ENCODE measurements around the gene KREMEN1.

KREMEN1 gene

DNA sequence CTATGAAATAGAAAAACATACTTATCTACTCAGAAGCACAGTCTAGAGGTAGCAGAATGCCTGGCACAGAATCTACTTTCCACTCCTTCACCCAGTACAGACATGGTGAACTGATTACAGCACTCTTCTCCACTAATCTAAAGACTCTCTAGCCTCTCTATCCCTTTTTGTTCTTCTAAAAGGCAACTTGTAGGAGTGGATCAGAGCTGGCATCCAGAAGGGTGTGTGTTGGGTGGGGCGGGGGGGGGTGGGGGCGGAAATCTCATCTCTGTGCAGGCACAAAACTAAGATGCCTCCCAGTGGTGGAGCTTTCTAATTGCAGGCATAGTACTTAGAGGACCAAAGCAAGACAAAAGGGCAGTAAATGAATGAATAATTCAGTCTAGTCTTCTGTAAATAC is 121.3 kb downstream of the KREMEN1 start:
- peaks cover 19% of the 10 kb centered on the region for H3K4me1 Mint-ChIP-seq
- H3K27me3 Mint-ChIP-seq (ENCODE audit: low read depth), result peaks cover 7% of the 10 kb centered on the region
- H3K9me3 Mint-ChIP-seq, result no peaks in the 10 kb centered on the region
- H3K27ac Mint-ChIP-seq, result no peak overlapping the region
- TF ChIP-seq, protein P1, sequence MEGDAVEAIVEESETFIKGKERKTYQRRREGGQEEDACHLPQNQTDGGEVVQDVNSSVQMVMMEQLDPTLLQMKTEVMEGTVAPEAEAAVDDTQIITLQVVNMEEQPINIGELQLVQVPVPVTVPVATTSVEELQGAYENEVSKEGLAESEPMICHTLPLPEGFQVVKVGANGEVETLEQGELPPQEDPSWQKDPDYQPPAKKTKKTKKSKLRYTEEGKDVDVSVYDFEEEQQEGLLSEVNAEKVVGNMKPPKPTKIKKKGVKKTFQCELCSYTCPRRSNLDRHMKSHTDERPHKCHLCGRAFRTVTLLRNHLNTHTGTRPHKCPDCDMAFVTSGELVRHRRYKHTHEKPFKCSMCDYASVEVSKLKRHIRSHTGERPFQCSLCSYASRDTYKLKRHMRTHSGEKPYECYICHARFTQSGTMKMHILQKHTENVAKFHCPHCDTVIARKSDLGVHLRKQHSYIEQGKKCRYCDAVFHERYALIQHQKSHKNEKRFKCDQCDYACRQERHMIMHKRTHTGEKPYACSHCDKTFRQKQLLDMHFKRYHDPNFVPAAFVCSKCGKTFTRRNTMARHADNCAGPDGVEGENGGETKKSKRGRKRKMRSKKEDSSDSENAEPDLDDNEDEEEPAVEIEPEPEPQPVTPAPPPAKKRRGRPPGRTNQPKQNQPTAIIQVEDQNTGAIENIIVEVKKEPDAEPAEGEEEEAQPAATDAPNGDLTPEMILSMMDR (IDR thresholded peaks at IDR 0.05; ENCODE audit: unreplicated experiment in 3 of 3), result no peak
- no peak overlapping the region for H3K4me3 Mint-ChIP-seq
- no peaks in the 10 kb centered on the region for H3K36me3 Mint-ChIP-seq (ENCODE audit: low read depth)

DNA sequence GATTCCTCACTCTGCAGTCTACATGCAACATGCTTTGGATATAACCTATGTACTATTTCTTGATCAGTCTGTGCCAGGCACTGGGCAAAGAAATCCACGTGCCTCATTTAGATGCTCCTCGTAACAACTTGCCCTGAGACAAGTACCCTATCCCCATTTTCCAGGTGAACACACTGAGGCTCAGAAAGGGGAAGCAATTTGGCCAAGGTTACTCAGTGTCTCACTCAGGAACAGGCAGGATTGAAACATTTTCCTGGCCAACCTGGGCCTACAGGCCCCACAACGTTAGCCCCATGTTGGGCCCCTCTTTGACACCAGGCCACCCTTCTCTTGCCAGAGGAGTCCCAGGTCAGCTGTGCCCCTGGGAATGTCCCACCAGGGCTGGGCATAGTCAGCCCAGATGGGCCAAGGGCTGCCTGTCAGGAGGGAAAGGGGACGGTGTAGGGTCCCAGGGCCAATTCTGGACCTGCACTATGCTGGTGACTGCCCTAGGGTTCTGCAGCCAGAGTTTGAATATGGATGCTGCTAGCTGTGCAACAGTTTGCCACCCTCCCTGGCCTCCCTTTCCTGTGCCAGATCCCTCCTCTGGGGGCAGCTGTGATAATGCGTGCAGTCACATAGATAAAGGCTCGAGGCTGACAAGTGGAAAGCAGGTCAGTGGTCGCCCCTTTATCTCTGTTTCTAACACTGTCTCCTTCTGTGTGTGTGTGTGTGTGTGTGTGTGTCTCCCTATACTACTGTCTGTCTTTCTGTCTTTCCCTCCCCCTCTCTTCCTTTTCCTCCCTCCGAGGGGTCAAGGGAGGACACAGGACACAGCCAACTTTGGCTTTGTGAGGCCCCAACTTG is 122.5 kb downstream of the KREMEN1 start:
- no peak overlapping the region for H3K27ac Mint-ChIP-seq
- H3K4me1 Mint-ChIP-seq, result peaks cover 19% of the 10 kb centered on the region
- peaks cover 4% of the 10 kb centered on the region for H3K27me3 Mint-ChIP-seq (ENCODE audit: low read depth)
- H3K9me3 Mint-ChIP-seq, result no peaks in the 10 kb centered on the region
- H3K4me3 Mint-ChIP-seq, result no peak overlapping the region
- TF ChIP-seq, protein P1 (IDR thresholded peaks at IDR 0.05; ENCODE audit: unreplicated experiment in 3 of 3), result no peak
- no peaks in the 10 kb centered on the region for H3K36me3 Mint-ChIP-seq (ENCODE audit: low read depth)

DNA sequence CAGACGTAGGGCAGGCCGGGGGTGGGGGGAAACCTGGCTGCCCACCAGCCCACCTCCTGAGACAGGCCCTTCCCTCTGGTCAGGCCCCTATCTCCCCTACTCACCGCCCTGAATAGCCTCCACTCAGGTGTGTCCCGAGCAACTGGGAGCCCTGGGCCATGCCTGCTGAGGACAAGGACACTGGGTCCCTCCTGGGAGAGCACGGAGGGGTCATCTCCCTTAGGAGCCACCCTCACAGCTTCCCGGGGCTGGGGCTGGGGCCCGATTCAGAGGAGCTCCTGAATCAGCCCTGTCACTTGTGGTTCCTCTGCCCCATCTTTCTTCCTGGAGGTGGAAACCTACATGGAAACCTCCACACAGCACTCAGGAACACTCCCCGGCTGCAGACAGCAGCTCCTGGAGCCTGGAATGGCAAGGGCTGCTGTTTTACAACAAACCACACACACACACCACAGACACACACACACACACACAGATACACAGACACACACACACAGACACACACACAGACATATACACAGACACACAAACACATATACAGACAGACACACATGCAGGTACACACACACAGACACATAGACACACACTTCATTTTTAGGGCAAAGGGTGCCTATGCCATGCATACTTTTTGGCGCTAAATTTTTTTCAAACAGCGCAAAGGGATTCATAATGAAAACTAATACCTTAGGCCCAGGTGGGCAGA is 123.3 kb downstream of the KREMEN1 start:
- H3K9me3 Mint-ChIP-seq, result no peaks in the 10 kb centered on the region
- no peak overlapping the region for H3K4me3 Mint-ChIP-seq
- peaks cover 4% of the 10 kb centered on the region for H3K27me3 Mint-ChIP-seq (ENCODE audit: low read depth)
- H3K27ac Mint-ChIP-seq, result peak overlapping the region in 2 of 3 experiments; percentile 4 to 8
- TF ChIP-seq, protein P1 (IDR thresholded peaks at IDR 0.05; ENCODE audit: unreplicated experiment in 3 of 3), result no peak
- no peaks in the 10 kb centered on the region for H3K36me3 Mint-ChIP-seq (ENCODE audit: low read depth)
- H3K4me1 Mint-ChIP-seq, result peaks cover 20% of the 10 kb centered on the region

DNA sequence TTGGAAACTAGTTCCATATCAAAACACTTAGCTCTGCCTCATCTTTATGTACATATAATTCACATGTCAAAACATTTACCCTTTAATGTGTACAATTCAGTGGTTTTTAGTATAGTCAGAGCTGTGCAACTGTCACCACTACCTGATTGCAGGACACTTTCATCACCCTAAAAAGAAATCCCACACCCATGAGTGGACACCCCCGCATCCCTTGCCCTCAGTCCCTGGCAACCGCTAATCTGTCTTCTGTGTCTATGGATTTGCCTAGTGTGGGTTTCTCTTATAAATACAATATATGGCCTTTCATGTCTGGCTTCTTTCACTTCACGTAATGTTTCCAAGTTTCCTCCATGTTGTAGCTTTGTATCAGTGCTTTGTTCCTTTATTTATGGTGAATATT is 124.3 kb downstream of the KREMEN1 start:
- TF ChIP-seq, protein P1 (IDR thresholded peaks at IDR 0.05; ENCODE audit: unreplicated experiment in 3 of 3), result no peak
- no peak overlapping the region for H3K4me3 Mint-ChIP-seq
- peaks cover 30% of the 10 kb centered on the region for H3K4me1 Mint-ChIP-seq

DNA sequence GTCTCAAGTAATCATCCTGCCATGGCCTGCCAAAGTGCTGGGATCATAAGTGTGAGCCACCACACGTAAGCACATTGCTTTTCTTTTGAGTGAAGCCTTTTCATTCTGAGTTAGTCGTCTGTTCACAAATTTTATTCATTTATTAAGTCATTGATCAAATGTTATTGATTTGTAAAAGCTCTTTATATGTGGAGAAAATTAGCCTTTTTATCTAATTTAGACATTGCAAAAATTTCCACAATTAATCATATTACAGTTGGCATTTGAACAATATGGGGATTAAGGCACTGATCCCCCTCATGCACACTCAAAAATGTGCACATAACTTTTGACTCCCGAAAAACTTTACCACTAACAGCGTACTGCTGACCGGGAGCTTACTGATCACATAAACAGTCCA is 125.4 kb downstream of the KREMEN1 start:
- Mint-ChIP-seq H3K4me1 (peaks cover 28% of the 10 kb centered on the region), H3K27me3 (ENCODE audit: low read depth) (peaks cover 4% of the 10 kb centered on the region), H3K9me3 (no peaks in the 10 kb centered on the region), H3K36me3 (ENCODE audit: low read depth) (no peaks in the 10 kb centered on the region), H3K27ac (no peak overlapping the region), H3K4me3 (no peak overlapping the region)
- TF ChIP-seq, protein P1 (IDR thresholded peaks at IDR 0.05; ENCODE audit: unreplicated experiment in 3 of 3), result no peak

More for the DNA sequence above, 124.3 kb downstream of the KREMEN1 start:
- peaks cover 4% of the 10 kb centered on the region for H3K27me3 Mint-ChIP-seq (ENCODE audit: low read depth)
- no peaks in the 10 kb centered on the region for H3K36me3 Mint-ChIP-seq (ENCODE audit: low read depth)
- H3K9me3 Mint-ChIP-seq, result no peaks in the 10 kb centered on the region
- peak overlapping the region in 1 of 3 experiments; percentile 14 for H3K27ac Mint-ChIP-seq

All from nephron (organoid).